ENCODE measurements around the gene TBC1D25.

TBC1D25 gene

GRCh38 chrX:48606091-48606490 lies 66.6 kb downstream of the TBC1D25 start:
- DNase-seq, result no peak

- DNase-seq, result no peak
These were observed 72.2 kb downstream of the TBC1D25 start for GRCh38 chrX:48611703-48612102.

All from SIG-M5 (cell line).